ENCODE measurements around the gene RNPEP. TPM values are rescaled to one million over a fixed set of nuclear protein-coding genes. Genes with fewer than 3 reads are reported as not detected.
A peak's percentile ranks its signal among the peaks of the same experiment; 100 is the strongest.

The RNPEP gene
- total and polyA plus RNA-seq, 2 of the 13 experiments (the other 11 are each of a cell fraction or from before 2014, with no cell fraction given), result 20.6 to 38.4 TPM

GRCh38 chr1:202046748-202047708, 64.6 kb downstream of the RNPEP start (continued):
- peak in 1 of 2 experiments; percentile 70; a peak in 1 of 4 replicates for TF ChIP-seq EP300 (IDR thresholded peaks at IDR 0.05; ENCODE audit: low read depth in 2 of 2, low read length in 2 of 2)
- TF ChIP-seq EP300 (CRISPR knock-in tag; IDR thresholded peaks at IDR 0.05; ENCODE audit: borderline replicate concordance), result no peak
- no peak for TF ChIP-seq FOXP1 (IDR thresholded peaks at IDR 0.05)
- peak; percentile 97 for TF ChIP-seq FOXP1 (CRISPR knock-in tag; IDR thresholded peaks at IDR 0.05)
- TF ChIP-seq GATAD2A (CRISPR knock-in tag; IDR thresholded peaks at IDR 0.05), result peak; percentile 89
- peak; percentile 88; the same call in 1 of the 2 replicates for TF ChIP-seq HIC2 (CRISPR knock-in tag; IDR thresholded peaks at IDR 0.05; ENCODE audit: low read depth)
- 0 out of 2 replicates have a peak, but pooled peaks have one; percentile 44 for TF ChIP-seq IKZF5 (CRISPR knock-in tag; IDR thresholded peaks at IDR 0.05)
- 0 out of 2 replicates have a peak, but pooled peaks have one; percentile 53 for TF ChIP-seq TFE3 (CRISPR knock-in tag; IDR thresholded peaks at IDR 0.05)
- peak; percentile 59 for TF ChIP-seq BCL6 (CRISPR knock-in tag; IDR thresholded peaks at IDR 0.05)
- TF ChIP-seq ZGPAT (CRISPR knock-in tag; IDR thresholded peaks at IDR 0.05), result peak; percentile 38; the same call in 1 of the 2 replicates
- TF ChIP-seq ZFP36L1 (CRISPR knock-in tag; IDR thresholded peaks at IDR 0.05), result peak; percentile 24; the same call in 1 of the 2 replicates
- TF ChIP-seq ETV5 (CRISPR knock-in tag; IDR thresholded peaks at IDR 0.05; ENCODE audit: borderline replicate concordance), result peak; percentile 42; the same call in 1 of the 2 replicates
- TF ChIP-seq PAXIP1 (CRISPR knock-in tag; conservative IDR thresholded peaks at IDR 0.05), result peak; percentile 72
- peak; percentile 82 for TF ChIP-seq FOXP4 (CRISPR knock-in tag; IDR thresholded peaks at IDR 0.05)
- no peak for TF ChIP-seq MAZ (IDR thresholded peaks at IDR 0.05; ENCODE audit: borderline replicate concordance, low read depth, low read length)
- TF ChIP-seq MAZ (CRISPR knock-in tag; IDR thresholded peaks at IDR 0.05; ENCODE audit: low read depth), result 0 out of 2 replicates have a peak, but pooled peaks have one; percentile 24

Data from HepG2 (cell line).